Fibroblast of the aortic adventitia (primary cell): Measurements from ENCODE around the gene HBZ. TPM values are rescaled to one million over a fixed set of nuclear protein-coding genes. Genes with fewer than 3 reads are reported as not detected.

Source experiments
- DNase-seq: peaks from one replicate; pipeline ENCODE4 v3.0.0-alpha.2; 2010; ENCODE audit warnings: low read depth
- H3K4me3 ChIP-seq: 2 replicates; pipeline ENCODE4 v1.5.1; 2011; ENCODE audit warnings: low read depth, mild to moderate bottlenecking, control low read depth, low read length, moderate library complexity
- total RNA-seq: library from RNA; depleted of rRNA; stranded (reverse); fragments of >200 nt; gene quantifications from 2 replicates; pipeline ENCODE4 v1.2.3, GENCODE V29; 2012; ENCODE audit warnings: low replicate concordance
- TF ChIP-seq, protein P1 (sequence below): IDR thresholded peaks from 2 replicates; pipeline ENCODE4 v1.5.1; 2011; ENCODE audit warnings: mild to moderate bottlenecking, low read length, control low read depth, inconsistent platforms; ENCODE audit not compliant: insufficient read depth

The HBZ gene
- not detected in 2 replicates for total RNA-seq

DNA sequence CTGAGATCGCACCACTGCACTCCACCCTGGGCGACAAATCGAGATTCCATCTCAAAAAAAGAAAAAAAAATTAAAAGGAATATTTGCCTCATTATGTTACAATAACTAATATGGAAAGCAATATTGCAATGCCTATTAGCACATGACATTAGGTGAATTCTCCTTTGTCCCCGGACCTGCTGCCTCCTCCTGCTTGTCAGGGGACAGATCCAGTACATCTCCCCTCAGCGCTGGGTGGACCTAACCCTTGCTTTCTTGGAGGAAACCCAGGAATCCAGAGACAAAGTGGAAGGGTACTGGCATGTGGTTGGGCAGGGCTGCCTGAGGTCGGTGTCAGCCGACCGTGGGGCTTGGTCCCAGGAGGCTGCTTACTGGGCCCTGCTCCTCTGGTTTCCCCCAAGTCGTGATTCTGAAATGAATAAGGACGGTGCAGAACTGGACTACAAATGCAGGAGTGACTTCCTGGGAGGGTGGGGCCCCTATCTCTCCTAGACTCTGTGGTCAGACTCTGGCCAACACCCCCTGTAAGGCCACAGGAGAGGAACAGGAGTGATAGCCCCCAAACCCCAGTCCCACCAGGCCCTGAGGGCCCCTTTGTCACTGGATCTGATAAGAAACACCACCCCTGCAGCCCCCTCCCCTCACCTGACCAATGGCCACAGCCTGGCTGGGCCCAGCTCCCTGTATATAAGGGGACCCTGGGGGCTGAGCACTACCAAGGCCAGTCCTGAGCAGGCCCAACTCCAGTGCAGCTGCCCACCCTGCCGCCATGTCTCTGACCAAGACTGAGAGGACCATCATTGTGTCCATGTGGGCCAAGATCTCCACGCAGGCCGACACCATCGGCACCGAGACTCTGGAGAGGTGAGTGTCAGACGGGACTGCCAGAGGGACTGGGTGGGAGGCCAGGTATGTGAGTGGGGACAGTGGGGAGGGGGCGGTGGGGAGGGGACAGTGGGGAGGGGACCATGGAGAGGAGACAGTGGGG, at the start of gene HBZ:
TSS of gene HBZ (plus strand) at position 504 of the 988 bp plus-strand sequence. CDS start at position 770, 266 bp downstream.
- TF ChIP-seq, protein P1, sequence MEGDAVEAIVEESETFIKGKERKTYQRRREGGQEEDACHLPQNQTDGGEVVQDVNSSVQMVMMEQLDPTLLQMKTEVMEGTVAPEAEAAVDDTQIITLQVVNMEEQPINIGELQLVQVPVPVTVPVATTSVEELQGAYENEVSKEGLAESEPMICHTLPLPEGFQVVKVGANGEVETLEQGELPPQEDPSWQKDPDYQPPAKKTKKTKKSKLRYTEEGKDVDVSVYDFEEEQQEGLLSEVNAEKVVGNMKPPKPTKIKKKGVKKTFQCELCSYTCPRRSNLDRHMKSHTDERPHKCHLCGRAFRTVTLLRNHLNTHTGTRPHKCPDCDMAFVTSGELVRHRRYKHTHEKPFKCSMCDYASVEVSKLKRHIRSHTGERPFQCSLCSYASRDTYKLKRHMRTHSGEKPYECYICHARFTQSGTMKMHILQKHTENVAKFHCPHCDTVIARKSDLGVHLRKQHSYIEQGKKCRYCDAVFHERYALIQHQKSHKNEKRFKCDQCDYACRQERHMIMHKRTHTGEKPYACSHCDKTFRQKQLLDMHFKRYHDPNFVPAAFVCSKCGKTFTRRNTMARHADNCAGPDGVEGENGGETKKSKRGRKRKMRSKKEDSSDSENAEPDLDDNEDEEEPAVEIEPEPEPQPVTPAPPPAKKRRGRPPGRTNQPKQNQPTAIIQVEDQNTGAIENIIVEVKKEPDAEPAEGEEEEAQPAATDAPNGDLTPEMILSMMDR: no peak
- no peak for DNase-seq
- H3K4me3 ChIP-seq: no peak within 1 kb of the TSS

DNA sequence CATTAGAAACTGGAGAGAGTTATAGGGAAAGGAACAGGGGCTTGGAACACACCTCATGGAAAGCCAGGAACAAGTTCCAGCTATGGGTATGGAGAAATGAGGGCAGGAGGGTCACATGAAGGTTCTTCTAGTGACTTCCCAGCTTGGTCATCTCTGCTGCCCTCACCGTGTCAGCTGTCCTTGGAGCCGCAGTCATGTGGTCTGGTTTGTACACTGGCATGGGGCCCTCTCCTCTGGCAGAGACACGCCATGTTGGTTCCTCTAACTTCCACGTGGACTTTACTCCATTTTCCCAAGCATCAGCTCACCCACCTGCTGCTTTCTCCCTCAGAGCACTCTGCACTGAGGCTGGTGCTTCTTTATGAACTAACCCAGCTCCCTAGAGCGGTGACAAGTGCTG, 48.1 kb upstream of the HBZ start:
- DNase-seq: no peak
- TF ChIP-seq, protein P1: no peak

DNA sequence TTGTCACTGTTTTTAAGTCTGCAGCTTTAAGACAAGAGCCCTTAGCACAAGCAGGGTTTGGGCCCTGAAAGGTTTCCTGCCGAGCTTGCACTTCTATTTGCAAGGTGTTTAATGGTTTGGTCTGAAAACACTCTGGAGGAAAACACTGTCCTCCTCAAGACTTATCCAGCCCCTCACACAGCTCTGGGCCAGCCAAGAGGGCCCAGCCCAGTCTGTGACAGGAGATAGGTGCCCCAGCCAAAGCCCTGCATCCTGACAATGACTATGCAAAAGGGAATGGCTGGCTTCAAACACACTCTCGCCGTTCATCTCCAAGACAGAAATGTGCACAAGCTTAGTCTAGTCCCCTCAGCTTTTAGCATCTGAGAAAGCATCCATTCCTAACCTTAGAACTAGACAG, 47.5 kb upstream of the HBZ start:
- no peak overlapping the region for H3K4me3 ChIP-seq
- TF ChIP-seq, protein P1: no peak
- DNase-seq: no peak

More for the DNA sequence above, 48.1 kb upstream of the HBZ start:
- H3K4me3 ChIP-seq: no peak overlapping the region

DNA sequence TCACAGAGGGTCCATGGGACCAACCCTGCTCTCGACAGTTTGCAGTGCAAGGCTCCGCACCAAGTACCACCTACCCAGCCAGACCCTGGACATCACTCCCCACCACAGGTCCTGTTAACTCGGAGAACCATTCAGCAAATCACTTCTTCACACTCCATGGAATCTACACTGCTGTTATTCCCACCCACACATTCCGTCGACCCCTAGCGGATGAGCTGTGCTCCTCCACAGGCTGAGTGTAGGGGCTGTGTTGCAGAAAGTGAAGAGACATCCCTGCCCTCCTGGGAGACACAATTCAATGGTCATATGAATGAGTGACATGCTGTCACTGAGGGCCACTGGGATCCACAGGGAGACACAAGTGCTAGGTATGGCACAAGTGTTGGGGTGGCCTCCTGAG, 46.9 kb upstream of the HBZ start:
- DNase-seq: no peak
- TF ChIP-seq, protein P1: no peak
- no peak overlapping the region for H3K4me3 ChIP-seq

DNA sequence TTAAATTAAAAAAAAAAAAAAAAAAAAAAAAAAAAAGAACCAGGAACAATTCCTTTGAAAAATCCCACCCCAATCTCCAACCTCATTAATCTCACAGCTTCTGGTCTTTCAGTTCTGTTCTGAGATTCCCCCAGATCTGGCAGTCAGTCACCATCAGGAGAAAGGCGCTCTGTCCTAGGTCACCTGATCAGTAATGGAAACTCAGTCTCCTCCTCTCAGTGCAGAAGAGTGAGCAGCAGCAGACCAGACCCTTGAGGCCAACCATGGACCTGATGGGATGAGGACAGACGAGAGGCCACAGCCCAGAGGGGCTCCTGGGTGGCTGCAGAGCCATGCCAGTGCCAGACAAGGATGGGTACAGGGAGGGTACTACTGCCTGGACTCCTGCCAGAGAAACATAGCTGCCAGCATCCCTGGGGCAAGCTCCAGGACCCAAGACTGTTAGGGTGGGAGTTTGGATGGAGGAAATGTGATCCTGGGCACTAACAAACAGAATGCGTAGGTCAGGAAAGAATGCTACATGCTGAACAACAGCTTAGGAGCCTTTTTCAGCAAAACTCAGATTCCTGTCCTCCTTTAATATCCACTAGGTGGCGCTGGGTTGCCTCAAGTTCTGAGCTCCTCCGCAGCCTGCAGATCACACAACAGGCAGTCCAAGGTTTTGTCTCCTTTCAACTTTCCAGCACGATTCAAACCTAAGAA, 45.7 kb upstream of the HBZ start:
- H3K4me3 ChIP-seq: no peak overlapping the region

DNA sequence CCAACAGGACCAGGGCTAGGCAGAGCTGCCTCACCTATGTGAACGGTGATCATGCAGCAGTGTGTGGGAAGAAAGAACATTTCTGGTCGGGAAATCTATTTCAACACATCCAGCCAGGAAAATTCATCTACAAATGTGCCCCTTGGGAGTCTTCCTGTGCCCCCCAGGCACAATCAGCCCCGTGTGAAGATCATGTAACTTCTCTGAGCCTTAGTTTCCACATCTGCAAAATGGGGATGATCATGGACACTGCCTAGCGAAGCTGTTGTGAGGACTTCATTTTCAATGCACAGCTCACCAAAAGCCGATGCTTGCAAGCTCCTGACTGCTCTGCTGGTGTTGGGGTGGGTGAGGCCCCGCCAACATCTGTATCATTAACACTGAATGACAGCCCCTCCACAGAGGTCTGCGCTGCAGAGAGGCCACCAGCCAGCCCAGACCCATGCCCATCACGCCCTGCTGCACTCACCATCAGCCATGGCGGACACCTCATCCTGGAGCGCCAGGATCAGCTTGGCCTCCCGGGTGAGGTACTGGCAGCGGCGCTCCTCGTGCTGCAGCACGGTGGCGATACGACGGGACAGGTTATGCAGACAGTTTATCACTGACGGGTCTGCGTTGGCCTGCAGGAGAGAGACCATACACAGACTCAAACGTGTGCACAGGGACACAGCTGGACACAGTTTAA, 40.1 kb upstream of the HBZ start:
- H3K4me3 ChIP-seq: no peak overlapping the region
- TF ChIP-seq, protein P1: no peak

More for the DNA sequence above, 45.7 kb upstream of the HBZ start:
- peak; percentile 90 for DNase-seq
- TF ChIP-seq, protein P1: peak; percentile 82

More for the DNA sequence above, 40.1 kb upstream of the HBZ start:
- DNase-seq: no peak
